ENCODE results near the gene RPEL1.
"Not testable (repeated sequence)": the region's sequence is repeated elsewhere in the genome, so short reads cannot be mapped to it uniquely, and the experiment has no call there.

The RPEL1 gene

DNA sequence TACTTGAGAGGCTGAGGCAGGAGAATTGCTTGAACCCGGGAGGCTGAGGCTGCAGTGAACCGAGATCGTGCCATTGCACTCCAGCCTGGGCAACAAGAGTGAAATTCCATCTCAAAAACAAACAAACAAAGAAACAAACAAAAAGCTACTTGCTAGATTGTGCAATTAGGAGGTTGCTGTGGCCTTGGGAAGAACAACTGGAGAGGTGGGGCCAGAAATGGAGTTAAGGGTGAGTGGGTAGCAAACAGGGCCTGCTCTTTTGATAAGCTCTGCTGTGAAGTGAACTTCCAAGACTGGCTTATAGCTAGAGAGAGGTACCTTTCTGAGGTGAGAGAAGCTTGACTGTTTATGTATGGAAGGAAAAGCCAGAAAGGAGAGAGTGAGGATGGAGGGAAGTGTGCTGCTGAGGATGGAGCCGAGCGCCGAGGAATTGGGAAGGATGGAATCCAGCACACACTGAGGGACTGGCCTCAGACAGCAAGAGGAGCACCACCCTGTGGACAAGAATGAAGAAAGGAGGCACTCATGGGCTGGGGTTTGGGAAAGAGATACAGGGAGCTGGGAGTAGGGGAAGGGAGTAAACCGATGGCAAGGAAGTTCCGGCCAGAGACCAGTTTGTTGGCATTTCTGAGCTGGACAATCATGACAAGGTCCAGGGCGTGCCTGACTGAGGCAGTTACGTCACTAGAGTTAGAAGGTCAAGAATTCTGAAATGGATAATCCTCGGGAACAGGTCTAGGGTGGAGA is 7.0 kb upstream of the RPEL1 start:
- peak; percentile 57 for DNase-seq

DNA sequence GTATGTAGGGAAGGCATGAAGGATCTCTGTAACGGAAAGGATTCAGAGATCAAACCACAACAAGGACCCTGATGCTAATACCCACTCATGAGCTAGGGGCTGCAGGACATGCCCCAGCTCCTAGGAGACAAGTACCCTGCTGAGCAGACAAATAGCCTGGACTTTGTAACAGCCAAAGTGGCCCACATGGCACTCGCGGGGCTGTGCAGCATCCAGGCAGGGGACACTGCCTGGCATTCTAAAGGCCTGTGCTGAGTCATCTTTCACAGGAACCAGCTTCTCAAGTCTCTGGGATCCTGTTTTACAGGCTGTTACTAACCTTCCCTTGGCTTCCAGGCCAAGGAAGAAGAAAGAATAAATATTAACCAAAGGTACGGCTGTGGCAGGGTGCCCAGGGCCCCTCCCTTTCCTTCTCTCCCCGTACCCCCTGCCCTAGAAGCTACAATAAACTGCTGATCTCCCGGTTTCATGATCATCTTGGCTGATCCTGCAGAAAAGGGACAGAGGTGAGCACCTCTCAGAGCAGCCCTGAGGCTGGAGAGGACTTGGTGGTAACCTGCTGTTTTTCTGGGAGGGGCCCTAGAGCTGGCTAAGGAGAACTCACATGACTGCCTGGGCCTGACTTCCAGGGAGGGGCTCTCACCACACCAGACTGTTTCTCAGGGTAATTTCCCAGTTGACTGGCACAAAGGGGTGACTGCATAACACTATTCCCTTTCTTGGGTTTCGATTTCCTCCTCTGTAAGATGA is 4.2 kb upstream of the RPEL1 start:
- no peak for DNase-seq

DNA sequence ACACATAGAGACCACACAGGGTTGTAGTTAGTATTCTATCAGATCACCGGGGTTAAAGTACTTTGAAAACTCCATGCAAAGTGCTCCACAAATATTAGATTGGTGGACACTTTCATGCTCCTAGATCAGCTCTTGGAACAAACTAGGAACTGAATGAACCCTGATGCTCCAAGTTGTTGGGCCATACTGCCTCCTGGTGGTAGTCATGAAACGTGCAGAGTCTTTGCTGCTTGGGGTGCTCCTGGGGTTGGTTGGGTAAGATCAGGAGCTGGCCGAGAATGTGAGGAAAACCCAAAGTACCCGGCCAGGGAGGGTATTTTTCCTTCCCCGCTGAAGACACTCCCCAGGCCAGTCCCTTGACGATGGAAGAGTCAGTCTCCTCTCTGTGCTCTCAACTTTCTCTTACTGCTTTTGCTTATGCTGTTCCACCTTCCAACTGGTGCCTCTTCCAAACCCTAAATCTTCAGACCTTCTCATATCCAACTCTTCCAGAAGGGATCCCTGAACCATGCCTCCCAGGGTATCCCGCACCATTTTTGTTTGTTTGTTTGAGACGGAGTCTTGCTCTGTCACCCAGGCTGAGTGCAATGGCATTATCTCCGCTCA is 918 bp upstream of the RPEL1 start:
- peak; percentile 70 for DNase-seq

DNA sequence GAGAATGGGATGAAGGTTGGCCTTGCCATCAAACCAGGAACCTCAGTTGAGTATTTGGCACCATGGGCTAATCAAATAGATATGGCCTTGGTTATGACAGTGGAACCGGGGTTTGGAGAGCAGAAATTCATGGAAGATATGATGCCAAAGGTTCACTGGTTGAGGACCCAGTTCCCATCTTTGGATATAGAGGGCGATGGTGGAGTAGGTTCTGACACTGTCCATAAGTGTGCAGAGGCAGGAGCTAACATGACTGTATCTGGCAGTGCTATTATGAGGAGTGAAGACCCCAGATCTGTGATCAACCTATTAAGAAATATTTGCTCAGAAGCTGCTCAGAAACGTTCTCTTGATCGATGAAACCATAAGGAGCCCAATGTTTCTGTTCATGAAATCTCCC is 637 bp downstream of the RPEL1 start:
- DNase-seq, result no peak

GRCh38 chr10:103254113-103254512 is 8.4 kb downstream of the RPEL1 start:
- DNase-seq, result no peak

- DNase-seq, result peak; percentile 51
Measured at GRCh38 chr10:103254538-103255325, 9.0 kb downstream of the RPEL1 start.

- DNase-seq, result no peak
Measured at GRCh38 chr10:103256613-103257012, 10.9 kb downstream of the RPEL1 start.

DNA sequence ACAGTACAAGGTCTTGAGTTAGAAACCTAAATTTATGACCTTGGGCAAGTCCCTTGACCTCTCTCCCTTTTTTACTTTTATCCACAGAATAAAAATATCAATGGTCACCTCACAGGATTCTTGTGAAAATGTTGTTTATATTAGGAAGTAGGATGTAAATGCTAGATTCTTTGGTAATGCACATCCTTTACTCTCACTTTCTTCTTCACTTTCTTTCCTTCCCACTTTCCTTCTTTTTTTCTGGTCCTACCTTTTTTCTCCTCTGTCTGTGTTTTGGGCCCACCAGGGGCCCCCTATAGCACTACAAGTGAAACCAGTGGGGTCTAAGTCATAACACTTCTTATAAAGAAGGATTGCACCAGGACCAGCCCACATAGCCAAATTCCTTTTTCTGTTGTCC is 12.1 kb downstream of the RPEL1 start:
- no peak for DNase-seq

DNA sequence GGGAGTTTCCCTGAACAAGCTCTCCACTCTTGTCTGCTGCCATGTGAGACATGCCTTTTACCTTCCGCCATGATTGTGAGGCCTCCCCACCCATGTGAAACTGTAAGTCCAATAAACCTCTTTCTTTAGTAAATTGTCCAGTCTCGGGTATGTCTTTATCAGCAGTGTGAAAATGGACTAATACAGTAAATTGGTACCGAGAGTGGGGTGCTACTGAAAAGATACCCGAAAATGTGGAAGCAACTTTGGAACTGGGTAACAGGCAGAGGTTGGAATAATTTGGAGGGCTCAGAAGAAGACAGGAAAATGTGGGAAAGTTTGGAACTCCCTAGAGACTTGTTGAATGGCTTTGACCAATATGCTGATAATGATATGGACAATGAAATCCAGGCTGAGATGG is 13.2 kb downstream of the RPEL1 start:
- DNase-seq, result not testable (repeated sequence)

DNA sequence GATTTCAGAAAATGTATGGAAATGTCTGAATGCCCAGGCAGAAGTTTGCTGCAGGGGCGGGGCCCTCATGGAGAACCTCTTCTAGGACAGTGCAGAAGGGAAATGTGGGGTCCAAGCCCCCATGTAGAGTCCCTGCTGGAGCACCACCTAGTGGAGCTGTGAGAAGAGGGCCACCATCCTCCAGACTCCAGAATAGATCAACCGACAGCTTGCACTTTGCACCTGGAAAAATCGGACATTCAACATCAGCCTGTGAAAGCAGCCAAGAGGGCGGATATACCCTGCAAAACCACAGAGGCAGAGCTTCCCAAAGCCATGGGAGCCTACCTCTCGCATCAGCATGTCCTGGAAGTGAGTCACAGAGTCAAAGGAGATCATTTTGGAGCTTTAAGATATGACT is 14.3 kb downstream of the RPEL1 start:
- no peak for DNase-seq

DNA sequence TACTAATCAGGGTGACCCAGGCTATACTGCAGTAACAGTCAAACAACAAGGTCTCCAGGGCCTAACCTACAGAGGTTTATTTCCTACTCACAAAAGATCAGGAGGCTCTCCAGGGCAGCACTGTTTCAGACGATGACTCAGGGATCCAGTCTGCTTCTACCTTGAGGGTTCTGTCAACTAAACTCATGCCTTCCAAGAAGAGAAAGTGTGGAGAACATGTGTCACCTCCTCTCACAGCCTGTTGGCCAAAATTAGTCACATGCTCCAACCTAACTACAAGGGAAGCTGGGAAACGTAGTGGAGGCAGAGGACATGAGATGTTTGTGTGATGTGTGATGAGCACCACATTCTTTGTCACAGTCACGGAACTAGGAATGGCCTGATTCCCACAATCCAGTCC is 16.5 kb downstream of the RPEL1 start:
- DNase-seq, result no peak

- DNase-seq, result peak; percentile 45
Measured at GRCh38 chr10:103265717-103266329, 20.1 kb downstream of the RPEL1 start.

GRCh38 chr10:103273041-103273441 is 27.4 kb downstream of the RPEL1 start:
- DNase-seq, result peak; percentile 96

GRCh38 chr10:103276251-103276895 is 30.7 kb downstream of the RPEL1 start:
- no peak for DNase-seq

- DNase-seq, result no peak
Measured at GRCh38 chr10:103276896-103277712, 31.4 kb downstream of the RPEL1 start, which contains the start of gene INA. INA (plus strand) TSS chr10:103277138; CDS start chr10:103277212, 74 bp downstream.

- no peak for DNase-seq
Measured at GRCh38 chr10:103277713-103278536, 32.2 kb downstream of the RPEL1 start.

DNA sequence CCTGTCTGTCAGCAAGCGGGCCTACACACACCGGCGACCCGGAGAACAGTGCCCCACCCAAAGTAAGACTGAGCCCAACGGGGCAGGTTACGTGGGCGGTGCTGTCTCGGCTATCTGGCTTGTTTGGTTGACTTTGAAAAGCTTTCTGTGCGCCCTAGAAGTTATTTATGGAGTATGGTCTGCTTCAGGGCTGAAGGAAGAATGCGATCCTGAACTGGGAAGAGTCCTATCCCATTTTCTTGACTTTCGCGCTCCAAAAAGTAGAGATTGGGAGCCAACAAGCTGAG is 32.8 kb downstream of the RPEL1 start:
- DNase-seq, result no peak

GRCh38 chr10:103278862-103279298 is 33.2 kb downstream of the RPEL1 start:
- DNase-seq, result no peak

DNA sequence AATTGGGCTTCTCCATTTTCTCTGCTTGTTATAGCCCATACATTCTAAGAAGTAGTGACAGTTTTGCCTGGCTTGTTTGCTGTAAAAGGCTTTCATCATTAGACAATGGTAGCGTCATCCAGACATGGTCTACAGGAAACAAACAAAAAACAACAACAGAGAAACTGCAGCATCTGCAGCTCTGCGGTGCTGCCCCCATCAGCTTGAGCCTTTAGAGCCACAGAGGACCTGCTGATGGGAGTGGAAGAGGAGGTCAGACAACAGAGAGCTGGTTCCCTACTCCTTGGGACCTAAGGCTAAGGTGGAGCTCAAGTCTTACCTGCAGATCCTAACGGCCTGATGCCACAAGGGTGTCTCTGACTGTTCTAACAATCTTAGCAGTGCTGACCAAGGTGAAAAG is 34.3 kb downstream of the RPEL1 start:
- no peak for DNase-seq

- no peak for DNase-seq
Measured at GRCh38 chr10:103280506-103280905, 34.8 kb downstream of the RPEL1 start.

All from HCEC 1CT (cell line).